Putamen (tissue), 1 donor: ENCODE data around the gene DOCK2.

Experiments
- DNase-seq: peaks from one replicate; pipeline ENCODE4 v3.0.0-alpha.2; 2016; ENCODE audit warnings: low spot score

Gene DOCK2

DNA sequence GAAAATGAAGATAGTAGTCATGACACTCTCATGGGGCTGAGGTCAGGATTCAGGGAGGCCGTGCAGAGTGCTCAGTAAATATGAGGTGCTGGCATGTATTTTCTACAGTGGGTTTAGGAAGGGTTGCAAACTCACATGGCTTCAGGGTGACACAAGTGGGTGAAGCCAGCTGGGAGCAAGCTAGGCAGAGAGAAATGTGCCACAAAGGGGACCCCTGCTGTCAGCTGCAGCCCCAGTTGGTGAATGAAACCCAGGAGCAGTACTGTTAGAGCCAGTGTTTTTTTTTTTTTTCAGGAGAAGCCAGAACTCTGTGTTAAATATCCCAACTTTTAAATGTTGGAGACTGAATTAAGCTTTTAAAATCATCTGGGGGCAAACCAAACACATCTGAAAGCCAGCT, 267.9 kb downstream of the DOCK2 start:
- no peak for DNase-seq

- no peak for DNase-seq
These were observed 269.9 kb downstream of the DOCK2 start for GRCh38 chr5:169906745-169907649.

DNA sequence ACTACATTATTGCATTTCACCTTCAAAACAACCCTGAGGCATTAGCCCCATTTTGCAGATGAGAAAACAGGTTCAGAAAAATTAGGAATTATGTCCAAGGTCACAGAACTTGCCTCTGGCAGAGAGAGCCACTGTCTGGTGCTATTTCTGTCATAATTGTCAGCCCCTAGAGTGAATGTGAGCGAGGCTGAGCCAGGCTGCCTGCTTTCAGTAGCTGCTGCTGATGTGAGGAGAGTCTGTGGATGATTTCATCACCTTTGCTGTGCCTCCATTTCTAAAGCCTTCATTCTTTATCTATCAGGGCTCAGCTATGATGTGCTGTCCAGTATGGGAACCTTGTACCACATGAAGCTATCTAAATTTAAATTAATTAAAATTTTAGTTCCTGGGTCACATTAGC, 271.8 kb downstream of the DOCK2 start:
- DNase-seq: no peak

GRCh38 chr5:169909945-169910344, 272.9 kb downstream of the DOCK2 start:
- peak; percentile 53 for DNase-seq

GRCh38 chr5:169910393-169910792, 273.3 kb downstream of the DOCK2 start:
- no peak for DNase-seq

DNA sequence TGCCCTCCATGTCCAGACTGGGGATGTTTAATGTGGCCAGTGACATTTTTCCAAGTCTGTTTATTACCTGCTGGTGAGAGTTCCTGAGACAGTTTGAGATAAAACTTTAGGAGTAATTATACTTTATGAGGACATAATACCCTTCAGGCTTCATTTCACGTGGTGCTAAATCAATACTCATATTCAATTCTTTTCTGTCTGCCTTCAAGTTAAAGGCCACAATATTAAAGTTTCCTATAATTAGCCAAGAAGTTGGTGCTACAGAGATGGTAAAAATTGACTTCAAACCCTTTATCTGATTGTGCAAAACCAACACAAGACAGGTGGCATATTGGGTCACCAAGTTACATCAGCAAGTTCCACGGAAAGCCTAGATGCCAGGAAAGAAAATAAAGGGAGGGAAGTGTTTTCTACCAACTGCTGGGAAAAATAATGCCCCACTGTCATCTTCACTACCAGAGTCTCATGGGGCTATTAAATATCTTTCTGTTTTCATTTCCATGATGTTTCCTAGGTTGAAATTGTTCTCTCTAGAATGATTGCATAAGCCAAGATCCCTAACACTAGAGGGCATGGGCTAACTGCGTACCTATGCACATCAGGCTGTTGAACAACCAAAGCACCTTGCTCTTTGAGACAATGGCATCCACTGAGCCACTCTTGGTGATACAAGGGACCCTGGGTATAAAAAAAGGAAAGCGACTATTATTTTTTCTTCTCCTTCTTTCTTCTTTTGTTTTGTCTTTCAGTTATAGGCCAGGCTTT, 274.6 kb downstream of the DOCK2 start:
- DNase-seq: no peak

DNA sequence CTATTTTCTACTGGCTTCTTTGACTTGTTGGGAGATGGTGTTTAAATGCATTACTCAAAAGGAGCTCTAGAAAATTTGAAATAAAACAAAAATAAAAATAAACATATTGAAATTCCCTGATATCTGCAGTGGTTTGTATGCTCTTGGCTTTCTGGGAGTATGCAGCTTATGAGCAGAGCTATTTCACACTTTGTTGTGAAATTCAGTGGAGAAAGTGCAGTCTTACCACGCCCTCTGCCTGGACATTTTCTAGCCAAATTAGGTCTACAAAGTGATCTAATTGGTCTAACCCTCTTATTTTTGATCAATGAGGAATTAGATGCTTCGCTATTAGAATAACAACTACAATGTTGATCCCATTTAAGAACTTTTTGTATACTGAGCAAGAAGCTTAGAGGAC, 276.4 kb downstream of the DOCK2 start:
- DNase-seq: no peak

GRCh38 chr5:169914766-169915165, 277.7 kb downstream of the DOCK2 start:
- DNase-seq: peak; percentile 83

DNA sequence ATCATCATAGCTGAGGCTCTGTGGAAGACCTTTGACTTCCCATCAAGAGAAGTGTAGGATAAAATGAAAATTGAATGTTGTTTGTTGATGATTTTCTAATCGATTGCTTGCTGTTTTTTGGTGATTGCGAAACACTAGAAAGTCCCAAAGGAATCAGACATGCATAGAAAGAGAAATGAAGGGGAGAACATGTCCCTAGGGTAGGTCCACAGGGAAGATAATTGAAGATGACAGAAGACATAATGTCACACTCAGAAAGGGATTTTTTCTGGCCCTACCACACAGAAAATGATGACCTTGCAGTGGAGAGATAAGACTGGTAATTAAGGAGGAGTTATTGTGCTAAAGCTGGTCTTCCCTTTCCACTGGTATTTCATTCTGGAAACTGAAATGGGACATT, 280.4 kb downstream of the DOCK2 start:
- DNase-seq: no peak

- DNase-seq: no peak
These were observed 281.2 kb downstream of the DOCK2 start for GRCh38 chr5:169918228-169918627.

DNA sequence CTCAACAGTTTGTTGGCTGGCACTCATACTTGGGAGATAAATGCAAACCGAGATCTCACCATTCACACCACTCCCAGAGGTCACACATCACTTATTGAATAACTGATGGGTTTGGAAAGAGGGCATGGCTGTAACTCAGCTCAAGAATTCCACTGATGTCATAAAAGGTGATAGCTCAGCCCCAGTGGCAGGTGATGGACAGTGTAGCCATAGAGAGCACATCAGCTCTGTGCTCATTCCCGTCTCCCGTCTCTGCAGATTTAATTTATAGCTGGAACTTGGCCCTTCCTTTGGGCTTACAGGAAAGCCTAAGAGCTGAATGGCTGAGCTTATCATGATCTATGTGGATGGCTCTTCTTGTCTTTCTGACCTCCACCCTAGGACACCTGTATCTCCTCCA, 283.4 kb downstream of the DOCK2 start:
- DNase-seq: no peak

GRCh38 chr5:169921384-169921783, 284.3 kb downstream of the DOCK2 start:
- DNase-seq: no peak

DNA sequence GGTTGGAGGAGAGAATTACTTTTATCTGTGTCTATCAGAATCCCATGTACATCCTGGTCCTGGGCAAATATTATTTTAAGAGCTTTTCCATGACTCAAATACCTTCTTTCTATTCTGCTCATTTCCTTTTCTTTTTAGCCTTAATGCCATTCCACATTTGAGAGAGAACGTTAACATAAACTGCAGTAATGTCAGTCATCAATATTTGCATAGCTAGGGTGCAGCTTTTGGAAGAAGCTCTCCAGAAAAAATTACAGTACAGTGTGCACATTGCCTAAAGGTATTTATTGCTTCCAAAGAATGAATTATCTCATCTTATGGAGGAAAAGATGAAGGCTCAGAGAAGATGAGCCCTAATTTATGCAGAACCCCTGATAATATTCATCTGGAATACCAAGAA, 284.9 kb downstream of the DOCK2 start:
- DNase-seq: no peak

GRCh38 chr5:169922474-169922873, 285.4 kb downstream of the DOCK2 start:
- no peak for DNase-seq

- DNase-seq: no peak
These were observed 286.9 kb downstream of the DOCK2 start for GRCh38 chr5:169923988-169924387.

- DNase-seq: no peak
These were observed 296.1 kb downstream of the DOCK2 start for GRCh38 chr5:169933127-169933526.

DNA sequence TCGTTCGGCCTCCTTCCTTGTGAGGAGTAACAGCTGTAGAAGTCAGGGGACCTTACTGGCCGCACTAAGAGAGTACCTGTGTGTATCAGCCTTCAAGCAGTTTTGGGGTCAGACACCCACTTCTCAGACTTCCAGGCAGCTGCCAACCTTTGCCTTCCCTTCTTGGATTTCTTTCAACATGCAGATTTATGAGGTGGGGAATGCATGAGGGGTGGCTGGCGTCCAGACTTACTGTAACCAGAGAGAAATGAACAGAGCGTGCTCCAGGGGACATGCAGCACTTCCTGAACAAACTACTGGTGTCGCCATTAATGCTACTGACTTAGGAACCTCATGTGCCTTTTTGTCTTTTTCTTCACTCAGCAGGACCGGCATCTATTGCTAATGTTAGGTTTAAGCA, 296.5 kb downstream of the DOCK2 start:
- no peak for DNase-seq

- no peak for DNase-seq
These were observed 297.9 kb downstream of the DOCK2 start for GRCh38 chr5:169934990-169935389.

GRCh38 chr5:169935762-169936161, 298.7 kb downstream of the DOCK2 start:
- no peak for DNase-seq

- DNase-seq: no peak
These were observed 301.4 kb downstream of the DOCK2 start for GRCh38 chr5:169938439-169938838.

DNA sequence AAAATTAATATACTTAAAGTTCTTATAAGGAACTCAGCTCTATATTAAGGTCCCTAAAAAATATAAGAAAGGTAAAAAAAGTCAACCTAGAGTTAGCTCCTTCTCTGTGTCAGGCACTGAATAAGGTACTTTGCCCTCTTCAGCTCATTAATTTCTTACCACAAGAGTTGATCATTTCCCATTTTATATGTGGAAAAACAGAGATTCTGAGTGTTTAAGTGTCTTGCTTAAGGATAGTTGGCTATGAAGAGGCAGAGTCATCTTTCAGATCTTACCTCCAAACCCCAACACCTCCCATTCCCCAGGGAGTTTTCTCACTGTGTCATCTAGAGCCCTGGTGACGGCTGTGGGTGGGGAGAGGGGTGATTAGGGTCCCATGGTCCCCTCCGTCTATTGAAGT, 302.7 kb downstream of the DOCK2 start:
- no peak for DNase-seq

GRCh38 chr5:169941542-169941941, 304.5 kb downstream of the DOCK2 start:
- DNase-seq: no peak

- DNase-seq: no peak
These were observed 305.1 kb downstream of the DOCK2 start for GRCh38 chr5:169942181-169942580.
